Neural progenitor cell (in vitro differentiated cells): ENCODE measurements around the gene SERINC5.

ENCODE experiments used
- CTCF ChIP-seq: fragments of 200-600 bp; sonication (generic); IDR thresholded peaks from 2 replicates; pipeline ENCODE4 v1.5.1; 2017; ENCODE audit warnings: antibody characterized with exemption, mild to moderate bottlenecking
- EZH2 ChIP-seq: fragments of 200-600 bp; sonication (generic); IDR thresholded peaks from 2 replicates; pipeline ENCODE4 v1.6.1; 2017; ENCODE audit warnings: antibody characterized with exemption, mild to moderate bottlenecking, moderate library complexity

GRCh38 chr5:80175337-80175736 lies 80.5 kb downstream of the SERINC5 start:
- TF ChIP-seq CTCF (no peak), EZH2 (no peak)
